ENCODE data around the gene CAMSAP2. TPM values are rescaled to one million over a fixed set of nuclear protein-coding genes. Genes with fewer than 3 reads are reported as not detected.

The CAMSAP2 gene
- total and polyA plus RNA-seq, 10 of the 15 experiments (the other 5 are each of a cell fraction or from before 2014, with no cell fraction given) = 3.9 to 19.8 (median 8.0) TPM

DNA sequence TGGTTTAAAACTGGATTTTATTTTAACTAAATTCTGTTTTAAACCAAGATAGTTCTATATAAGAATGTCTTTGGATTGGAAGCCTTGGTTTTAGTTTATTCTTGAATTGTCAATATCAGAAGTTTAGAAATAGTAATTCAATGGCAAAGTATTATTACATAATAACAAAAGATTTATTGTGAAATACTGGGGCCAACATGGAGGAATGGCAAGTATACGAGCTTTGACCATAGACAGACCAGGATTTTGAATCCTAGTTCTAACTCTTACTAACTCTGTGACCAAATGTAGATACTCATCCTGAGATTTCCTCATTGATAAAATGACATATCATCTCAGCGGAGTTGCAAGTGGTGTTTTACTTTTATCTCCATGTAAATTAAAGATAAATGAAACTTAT is 63.3 kb downstream of the CAMSAP2 start:
- no peaks in the 10 kb centered on the region for H3K9me3 ChIP-seq (replicated peaks; ENCODE audit: control insufficient read depth, insufficient read depth, low read length)
- no peaks in the 10 kb centered on the region for H3K4me1 ChIP-seq (ENCODE audit: control insufficient read depth, insufficient read depth, low read length)
- SMC1A ChIA-PET (ENCODE audit: uncharacterized antibody, unreplicated experiment) = interaction anchor here (0.7 to 6.0 kb wide), 20 partner anchors 10 to 243 kb away, joined by 3 to 195 read pairs (median 4); partner anchors contain the start of genes DDX59 and KIF14
- in situ Hi-C loops (cut with MboI) = loop anchor here (5.0 kb wide), 1 partner anchor 180 kb away; the partner anchor contains the start of gene KIF14
- CTCF ChIA-PET = interaction anchor here (0.6 to 6.0 kb wide), 22 partner anchors 9 to 266 kb away, joined by 3 to 280 read pairs (median 6); partner anchors contain the start of gene KIF14
- no TSS peak for BruUV-seq (replicated peaks)
- no peak overlapping the region for H2AFZ ChIP-seq (ENCODE audit: control insufficient read depth, low read depth, low read length)
- WGBS (ENCODE audit: insufficient coverage, insufficient replicate concordance, low lambda C conversion rate, missing lambda C conversion rate) = 94% methylated on average over 2 of the region's 2 CpGs
- H3K27me3 ChIP-seq (replicated peaks in 1 of 2; ENCODE audit: control insufficient read depth in 2 of 2, insufficient read depth in 2 of 2, low read length in 1 of 2) = no peaks in the 10 kb centered on the region
- H3K4me3 ChIP-seq = no peak overlapping the region
- DNase-seq (ENCODE audit: low read depth, low spot score) = no peak
- TF ChIP-seq, protein P1, sequence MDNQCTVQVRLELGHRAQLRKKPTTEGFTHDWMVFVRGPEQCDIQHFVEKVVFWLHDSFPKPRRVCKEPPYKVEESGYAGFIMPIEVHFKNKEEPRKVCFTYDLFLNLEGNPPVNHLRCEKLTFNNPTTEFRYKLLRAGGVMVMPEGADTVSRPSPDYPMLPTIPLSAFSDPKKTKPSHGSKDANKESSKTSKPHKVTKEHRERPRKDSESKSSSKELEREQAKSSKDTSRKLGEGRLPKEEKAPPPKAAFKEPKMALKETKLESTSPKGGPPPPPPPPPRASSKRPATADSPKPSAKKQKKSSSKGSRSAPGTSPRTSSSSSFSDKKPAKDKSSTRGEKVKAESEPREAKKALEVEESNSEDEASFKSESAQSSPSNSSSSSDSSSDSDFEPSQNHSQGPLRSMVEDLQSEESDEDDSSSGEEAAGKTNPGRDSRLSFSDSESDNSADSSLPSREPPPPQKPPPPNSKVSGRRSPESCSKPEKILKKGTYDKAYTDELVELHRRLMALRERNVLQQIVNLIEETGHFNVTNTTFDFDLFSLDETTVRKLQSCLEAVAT (IDR thresholded peaks at IDR 0.05) = no peak
- TF ChIP-seq, protein P2, sequence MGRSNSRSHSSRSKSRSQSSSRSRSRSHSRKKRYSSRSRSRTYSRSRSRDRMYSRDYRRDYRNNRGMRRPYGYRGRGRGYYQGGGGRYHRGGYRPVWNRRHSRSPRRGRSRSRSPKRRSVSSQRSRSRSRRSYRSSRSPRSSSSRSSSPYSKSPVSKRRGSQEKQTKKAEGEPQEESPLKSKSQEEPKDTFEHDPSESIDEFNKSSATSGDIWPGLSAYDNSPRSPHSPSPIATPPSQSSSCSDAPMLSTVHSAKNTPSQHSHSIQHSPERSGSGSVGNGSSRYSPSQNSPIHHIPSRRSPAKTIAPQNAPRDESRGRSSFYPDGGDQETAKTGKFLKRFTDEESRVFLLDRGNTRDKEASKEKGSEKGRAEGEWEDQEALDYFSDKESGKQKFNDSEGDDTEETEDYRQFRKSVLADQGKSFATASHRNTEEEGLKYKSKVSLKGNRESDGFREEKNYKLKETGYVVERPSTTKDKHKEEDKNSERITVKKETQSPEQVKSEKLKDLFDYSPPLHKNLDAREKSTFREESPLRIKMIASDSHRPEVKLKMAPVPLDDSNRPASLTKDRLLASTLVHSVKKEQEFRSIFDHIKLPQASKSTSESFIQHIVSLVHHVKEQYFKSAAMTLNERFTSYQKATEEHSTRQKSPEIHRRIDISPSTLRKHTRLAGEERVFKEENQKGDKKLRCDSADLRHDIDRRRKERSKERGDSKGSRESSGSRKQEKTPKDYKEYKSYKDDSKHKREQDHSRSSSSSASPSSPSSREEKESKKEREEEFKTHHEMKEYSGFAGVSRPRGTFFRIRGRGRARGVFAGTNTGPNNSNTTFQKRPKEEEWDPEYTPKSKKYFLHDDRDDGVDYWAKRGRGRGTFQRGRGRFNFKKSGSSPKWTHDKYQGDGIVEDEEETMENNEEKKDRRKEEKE (IDR thresholded peaks at IDR 0.05) = no peak
- no peak for TF ChIP-seq DPF2 (IDR thresholded peaks at IDR 0.05)
- TF ChIP-seq CHD2 (IDR thresholded peaks at IDR 0.05; ENCODE audit: borderline replicate concordance, low read depth, low read length) = no peak
- TF ChIP-seq FOS (IDR thresholded peaks at IDR 0.05; ENCODE audit: borderline replicate concordance, extremely low read depth, insufficient read length) = no peak
- no peak for TF ChIP-seq IKZF1 (conservative IDR thresholded peaks at IDR 0.05)
- TF ChIP-seq JUNB (IDR thresholded peaks at IDR 0.05) = no peak
- no peak for FAIRE-seq
- intact Hi-C loops (cut with micrococcal nuclease; ENCODE audit: unreplicated experiment) = loop anchor here (2.0 to 5.0 kb wide), 3 partner anchors 59 to 243 kb away; no protein-coding TSS in a partner anchor
- H4K20me1 ChIP-seq (ENCODE audit: control insufficient read depth, insufficient read depth) = no peaks in the 10 kb centered on the region
- peaks cover 6% of the 10 kb centered on the region for H3K79me2 ChIP-seq (ENCODE audit: control insufficient read depth, insufficient read depth, low read length)
- H3K27ac ChIP-seq (ENCODE audit: control insufficient read depth, insufficient read depth) = no peak overlapping the region
- H3K36me3 ChIP-seq (ENCODE audit: control insufficient read depth in 2 of 2, insufficient read depth in 2 of 2, low read length in 1 of 2) = no peaks in the 10 kb centered on the region
- POLR2A ChIA-PET = interaction anchor here (0.9 to 1.1 kb wide), 2 partner anchors 20 to 180 kb away, joined by 3 to 9 read pairs; no protein-coding TSS in a partner anchor
- no peak for ATAC-seq
- no peak overlapping the region for H3K9ac ChIP-seq (ENCODE audit: control insufficient read depth, insufficient read depth, low read length)
- RAD21 ChIA-PET (ENCODE audit: unreplicated experiment) = interaction anchor here (0.8 to 6.0 kb wide), 11 partner anchors 21 to 243 kb away, joined by 3 to 179 read pairs (median 4); partner anchors contain the start of genes DDX59 and KIF14
- H3K4me2 ChIP-seq (ENCODE audit: control insufficient read depth, insufficient read depth) = no peak overlapping the region

All from GM12878 (cell line).